Parathyroid adenoma (tissue), 2 donors: ENCODE measurements around the gene RALB.

Experiments used
- H2AFZ ChIP-seq: fragments of 300-600 bp; sonication (generic); one replicate; pipeline ENCODE4 v1.7.0; 2017; ENCODE audit warnings: antibody characterized with exemption, mild to moderate bottlenecking
- H3K27ac ChIP-seq: fragments of 300-600 bp; sonication (generic); one replicate; pipeline ENCODE4 v1.7.0; 2017
- H3K27me3 ChIP-seq: fragments of 300-600 bp; sonication (generic); one replicate; pipeline ENCODE4 v1.7.0; 2017; ENCODE audit warnings: low read length; ENCODE audit not compliant: control insufficient read depth, insufficient read depth
- H3K36me3 ChIP-seq: fragments of 300-600 bp; sonication (generic); one replicate; pipeline ENCODE4 v1.7.0; 2017; ENCODE audit warnings: low read length; ENCODE audit not compliant: control insufficient read depth, insufficient read depth
- H3K4me1 ChIP-seq: fragments of 300-600 bp; sonication (generic); one replicate; pipeline ENCODE4 v1.7.0; 2017; ENCODE audit warnings: control low read depth
- H3K4me2 ChIP-seq: fragments of 300-600 bp; sonication (generic); one replicate; pipeline ENCODE4 v1.7.0; 2017; ENCODE audit warnings: low read length
- H3K4me3 ChIP-seq: fragments of 300-600 bp; sonication (generic); one replicate; pipeline ENCODE4 v1.7.0; 2017; ENCODE audit warnings: low read depth, low read length
- H3K79me2 ChIP-seq: fragments of 300-600 bp; sonication (generic); one replicate; pipeline ENCODE4 v1.7.0; 2017; ENCODE audit warnings: control low read depth
- H3K9ac ChIP-seq: fragments of 300-600 bp; sonication (generic); one replicate; pipeline ENCODE4 v1.7.0; 2017; ENCODE audit warnings: mild to moderate bottlenecking
- H3K9me3 ChIP-seq: fragments of 300-600 bp; sonication (generic); one replicate; pipeline ENCODE4 v1.7.0; 2017; ENCODE audit warnings: low read length; ENCODE audit not compliant: control insufficient read depth
- CTCF ChIP-seq: fragments of 300-600 bp; sonication (generic); IDR thresholded peaks from one replicate; pipeline ENCODE4 v1.7.0; 2017; ENCODE audit warnings: antibody characterized with exemption, mild to moderate bottlenecking
- donor health status: primary hyperparathyroidism.

RALB gene

DNA sequence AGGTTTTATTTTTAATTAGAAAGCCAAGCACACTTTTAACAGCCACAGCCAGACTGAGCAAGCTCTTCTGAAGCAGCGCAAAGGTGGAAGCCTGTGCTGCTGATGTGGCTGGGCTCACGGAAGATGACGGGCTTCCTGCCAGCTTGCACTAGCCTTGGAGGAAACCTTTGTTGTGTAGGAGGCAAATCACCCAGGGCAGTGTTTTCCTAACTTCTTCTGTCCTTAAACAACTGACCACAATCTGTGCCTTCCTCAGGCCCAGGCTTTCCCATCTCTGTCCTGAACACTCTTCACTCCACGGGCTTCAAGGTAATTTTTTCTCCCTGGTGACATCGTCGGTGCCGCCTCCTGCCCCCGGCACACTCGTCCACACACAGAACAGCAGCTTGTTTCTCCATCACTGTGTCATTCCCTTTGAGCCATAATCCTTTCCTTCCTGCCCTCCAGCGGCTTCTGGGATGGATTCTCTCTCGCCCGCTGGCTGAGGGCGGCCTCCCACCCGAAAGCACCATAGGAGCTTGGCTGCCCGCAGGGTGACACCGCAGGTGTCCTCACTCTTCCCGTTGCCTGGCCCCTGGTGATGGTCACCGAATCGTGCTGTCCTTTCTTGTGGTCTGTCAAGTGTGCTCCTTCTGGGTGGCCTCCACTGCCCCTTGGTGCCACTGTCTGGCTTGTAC is 62.2 kb downstream of the RALB start:
- Histone ChIP-seq H3K4me1 (no peaks in the 10 kb centered on the region), H3K27me3 (no peaks in the 10 kb centered on the region), H3K4me3 (no peak overlapping the region), H2AFZ (no peak overlapping the region), H3K27ac (no peak overlapping the region), H3K4me2 (no peak overlapping the region), H3K79me2 (no peaks in the 10 kb centered on the region), H3K9me3 (no peaks in the 10 kb centered on the region), H3K9ac (no peak overlapping the region), H3K36me3 (no peaks in the 10 kb centered on the region)
- no peak for TF ChIP-seq CTCF

DNA sequence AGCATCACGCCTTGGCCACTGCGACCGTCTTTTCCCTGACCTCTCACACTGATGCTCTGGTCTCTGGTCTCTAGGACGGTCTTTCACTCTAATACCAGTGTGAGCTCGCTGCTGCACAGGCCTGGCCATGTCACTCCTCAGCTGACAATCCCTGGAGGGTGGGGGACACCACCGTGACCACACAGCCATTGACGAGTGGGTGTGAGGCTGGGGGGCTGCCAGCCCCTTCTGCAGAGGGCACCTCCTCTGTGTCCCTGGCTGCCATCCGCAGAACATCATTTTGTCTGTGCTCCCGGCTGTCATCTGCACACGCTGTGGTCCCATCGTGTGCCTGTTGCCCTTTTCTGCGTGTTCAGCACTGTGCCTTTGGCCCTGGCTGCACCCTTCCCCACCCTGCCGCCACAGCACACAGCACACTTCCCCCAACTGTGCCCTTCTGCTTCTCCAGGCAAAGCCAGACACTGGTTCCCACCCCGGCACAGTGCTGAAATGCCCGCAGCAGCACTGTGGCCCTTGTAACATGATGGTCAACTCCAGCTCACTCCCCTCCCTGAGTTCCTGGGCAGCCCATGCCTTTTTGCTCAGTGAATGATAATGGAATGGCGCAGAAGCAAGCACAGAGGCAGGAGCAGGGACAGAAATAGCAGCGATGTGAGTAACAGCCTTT is 62.8 kb downstream of the RALB start:
- no peak overlapping the region for H3K9ac ChIP-seq
- H2AFZ ChIP-seq = no peak overlapping the region
- no peak for TF ChIP-seq CTCF
- H3K4me2 ChIP-seq = no peak overlapping the region
- no peaks in the 10 kb centered on the region for H3K9me3 ChIP-seq
- no peaks in the 10 kb centered on the region for H3K36me3 ChIP-seq
- no peak overlapping the region for H3K4me3 ChIP-seq
- no peak overlapping the region for H3K27ac ChIP-seq
- no peaks in the 10 kb centered on the region for H3K79me2 ChIP-seq
- H3K27me3 ChIP-seq = no peaks in the 10 kb centered on the region
- H3K4me1 ChIP-seq = no peaks in the 10 kb centered on the region

- Histone ChIP-seq H3K36me3 (no peaks in the 10 kb centered on the region), H3K9ac (no peak overlapping the region), H3K4me2 (no peak overlapping the region), H3K4me3 (no peak overlapping the region), H2AFZ (no peak overlapping the region), H3K27ac (no peak overlapping the region), H3K27me3 (no peaks in the 10 kb centered on the region), H3K4me1 (no peaks in the 10 kb centered on the region), H3K9me3 (no peaks in the 10 kb centered on the region), H3K79me2 (no peaks in the 10 kb centered on the region)
- no peak for TF ChIP-seq CTCF
Measured at GRCh38 chr2:120316071-120316470, 63.4 kb downstream of the RALB start.

DNA sequence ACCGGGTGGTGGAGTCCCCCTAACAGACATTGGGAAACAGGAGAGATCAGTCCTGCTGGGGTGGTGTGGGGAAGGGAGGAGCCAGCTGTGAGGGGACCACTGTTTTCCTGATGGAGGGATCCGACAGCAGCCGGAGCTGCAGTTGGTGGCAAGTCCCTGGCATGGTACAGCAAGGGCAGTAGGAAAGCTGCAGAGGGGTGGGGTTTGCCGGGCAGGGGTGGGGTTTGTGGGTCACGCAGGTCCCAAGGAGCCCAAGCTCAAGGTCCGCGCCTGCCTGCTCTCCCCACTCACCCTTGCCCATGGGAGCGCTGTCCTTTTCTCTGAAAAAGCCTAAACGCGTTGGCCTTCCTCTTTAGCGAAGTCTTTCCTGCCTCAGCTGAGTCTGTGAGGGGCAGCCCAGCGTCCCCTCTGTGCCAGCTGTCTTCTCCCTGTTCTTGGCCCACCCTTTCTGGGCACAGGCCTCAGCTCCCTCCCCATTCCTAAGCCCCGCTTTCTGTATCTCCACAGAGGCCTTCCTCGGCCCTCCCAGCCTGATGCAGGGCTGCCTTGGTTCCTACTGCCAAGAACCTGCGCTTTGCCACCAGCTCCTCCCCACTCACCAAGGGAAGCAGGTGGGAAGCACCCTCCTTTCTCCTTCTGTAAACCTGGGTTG is 64.0 kb downstream of the RALB start:
- Histone ChIP-seq H3K9me3 (no peaks in the 10 kb centered on the region), H3K9ac (no peak overlapping the region), H3K27ac (no peak overlapping the region), H3K4me1 (no peaks in the 10 kb centered on the region), H3K4me3 (no peak overlapping the region), H3K36me3 (no peaks in the 10 kb centered on the region), H3K27me3 (no peaks in the 10 kb centered on the region), H3K4me2 (no peak overlapping the region), H3K79me2 (no peaks in the 10 kb centered on the region), H2AFZ (no peak overlapping the region)
- no peak for TF ChIP-seq CTCF
